Subcutaneous adipose tissue (tissue), 4 donors: ENCODE measurements around the gene ARSB. TPM values are rescaled to one million over a fixed set of nuclear protein-coding genes. Genes with fewer than 3 reads are reported as not detected.

Source experiments
- total RNA-seq, 4 donors: library from RNA; depleted of rRNA; stranded (reverse); fragments of >200 nt; gene quantifications; one replicate each; pipeline ENCODE4 v1.1.0, GENCODE V29; 2016
- TF ChIP-seq, protein P1 (sequence below): fragments of 450-650 bp; IDR thresholded peaks from one replicate; pipeline ENCODE4 v1.5.1; 2016; ENCODE audit warnings: low read depth, mild to moderate bottlenecking, control low read depth, antibody characterized with exemption, moderate library complexity

ARSB gene
- total RNA-seq, 4 donors from 2014 or later = 10.9 to 24.8 (median 17.0) TPM

DNA sequence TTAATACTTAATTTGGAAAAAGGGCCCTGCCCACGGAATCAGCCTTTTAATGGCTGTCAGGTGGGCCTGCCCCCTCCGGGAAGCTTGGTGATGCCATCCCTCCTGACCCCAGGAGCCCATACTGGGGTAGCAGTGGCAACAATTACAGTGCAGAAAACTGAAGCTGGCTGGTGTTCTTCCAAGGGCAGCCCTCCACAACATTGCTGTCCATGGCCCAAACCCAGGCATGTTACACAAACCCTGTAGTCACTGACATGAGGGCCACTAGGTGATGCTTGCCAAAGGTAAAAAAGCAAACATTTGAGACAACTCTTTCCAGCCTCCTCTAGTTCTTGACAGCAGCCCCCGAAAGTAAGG lies 186.5 kb downstream of the ARSB start:
- TF ChIP-seq, protein P1, sequence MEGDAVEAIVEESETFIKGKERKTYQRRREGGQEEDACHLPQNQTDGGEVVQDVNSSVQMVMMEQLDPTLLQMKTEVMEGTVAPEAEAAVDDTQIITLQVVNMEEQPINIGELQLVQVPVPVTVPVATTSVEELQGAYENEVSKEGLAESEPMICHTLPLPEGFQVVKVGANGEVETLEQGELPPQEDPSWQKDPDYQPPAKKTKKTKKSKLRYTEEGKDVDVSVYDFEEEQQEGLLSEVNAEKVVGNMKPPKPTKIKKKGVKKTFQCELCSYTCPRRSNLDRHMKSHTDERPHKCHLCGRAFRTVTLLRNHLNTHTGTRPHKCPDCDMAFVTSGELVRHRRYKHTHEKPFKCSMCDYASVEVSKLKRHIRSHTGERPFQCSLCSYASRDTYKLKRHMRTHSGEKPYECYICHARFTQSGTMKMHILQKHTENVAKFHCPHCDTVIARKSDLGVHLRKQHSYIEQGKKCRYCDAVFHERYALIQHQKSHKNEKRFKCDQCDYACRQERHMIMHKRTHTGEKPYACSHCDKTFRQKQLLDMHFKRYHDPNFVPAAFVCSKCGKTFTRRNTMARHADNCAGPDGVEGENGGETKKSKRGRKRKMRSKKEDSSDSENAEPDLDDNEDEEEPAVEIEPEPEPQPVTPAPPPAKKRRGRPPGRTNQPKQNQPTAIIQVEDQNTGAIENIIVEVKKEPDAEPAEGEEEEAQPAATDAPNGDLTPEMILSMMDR = no peak

DNA sequence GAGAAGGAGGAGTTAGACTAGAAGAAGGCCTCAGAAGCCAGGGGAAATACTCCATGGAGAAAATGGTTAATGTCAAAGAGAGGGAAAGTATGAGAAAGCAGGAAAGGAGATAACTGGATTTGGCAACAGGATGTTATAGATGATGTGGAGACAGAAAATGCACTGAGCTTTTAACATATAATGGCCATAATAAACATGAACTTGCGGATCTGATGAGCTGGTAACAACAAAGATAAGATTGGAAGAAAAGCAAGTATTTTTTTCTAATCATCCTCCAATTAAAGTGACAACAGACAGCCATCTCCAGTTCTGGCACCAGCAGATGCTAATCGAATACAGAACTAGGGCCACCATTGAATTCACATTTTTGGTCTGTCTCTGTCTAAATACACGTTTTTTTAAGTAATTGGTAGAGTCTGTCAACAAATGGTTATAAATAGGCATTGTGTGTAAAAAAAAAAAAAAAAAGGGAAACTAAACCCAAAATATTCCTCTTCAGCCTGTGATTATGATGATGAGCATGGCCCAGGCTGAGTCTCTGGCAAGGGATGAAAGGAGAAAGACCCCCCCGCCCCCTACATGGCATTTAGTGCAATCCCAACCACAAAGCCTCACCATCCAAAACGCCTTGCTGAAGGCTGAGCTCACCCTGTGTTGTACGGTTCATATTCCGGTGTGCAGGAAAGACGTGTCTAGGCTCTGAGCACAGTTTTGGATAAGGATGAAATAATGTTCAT lies 187.0 kb downstream of the ARSB start:
- TF ChIP-seq, protein P1 = no peak

DNA sequence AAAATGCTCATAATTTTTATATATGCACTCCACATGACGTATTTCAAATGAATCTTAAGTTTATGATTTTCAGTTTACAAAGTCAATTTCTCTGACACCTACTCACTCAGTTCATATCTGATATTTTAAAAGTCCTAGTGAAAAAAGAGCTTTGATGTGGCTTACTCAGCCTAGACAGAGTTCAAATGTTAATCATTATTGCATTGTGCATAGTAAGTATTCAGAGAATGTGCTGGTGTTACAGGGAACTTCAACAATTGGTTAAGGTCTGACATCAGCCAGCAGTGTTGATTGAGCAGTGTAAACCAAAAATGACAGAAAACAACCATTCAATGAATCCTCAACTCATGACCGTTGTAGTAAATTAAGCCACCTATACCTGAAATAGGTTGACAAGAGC lies 189.4 kb downstream of the ARSB start:
- TF ChIP-seq, protein P1 = no peak

DNA sequence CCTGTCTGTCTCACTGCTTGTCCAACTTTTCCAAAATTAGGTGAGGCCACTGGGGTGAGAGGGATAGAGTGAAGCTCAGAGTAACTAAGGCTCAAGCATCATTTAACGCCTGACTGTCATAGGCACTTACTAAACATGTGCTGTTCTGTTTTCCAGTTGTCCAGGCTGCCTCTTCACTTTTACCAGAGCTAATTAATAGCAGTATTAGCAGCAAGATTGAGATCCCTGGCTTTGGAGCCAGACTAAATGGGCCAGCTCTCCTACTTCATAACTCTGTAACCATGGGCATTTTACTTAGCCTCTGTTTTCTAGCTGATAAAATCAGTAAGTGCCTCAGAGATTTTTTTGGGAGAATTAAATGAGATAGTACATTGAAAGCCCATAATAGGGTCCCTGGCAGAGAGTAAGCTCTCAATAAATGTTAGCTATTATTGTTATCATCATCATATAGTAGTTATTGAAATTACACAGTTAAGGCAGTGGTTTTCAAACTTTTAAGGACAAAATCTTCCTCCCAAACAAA lies 190.4 kb downstream of the ARSB start:
- TF ChIP-seq, protein P1 = no peak

DNA sequence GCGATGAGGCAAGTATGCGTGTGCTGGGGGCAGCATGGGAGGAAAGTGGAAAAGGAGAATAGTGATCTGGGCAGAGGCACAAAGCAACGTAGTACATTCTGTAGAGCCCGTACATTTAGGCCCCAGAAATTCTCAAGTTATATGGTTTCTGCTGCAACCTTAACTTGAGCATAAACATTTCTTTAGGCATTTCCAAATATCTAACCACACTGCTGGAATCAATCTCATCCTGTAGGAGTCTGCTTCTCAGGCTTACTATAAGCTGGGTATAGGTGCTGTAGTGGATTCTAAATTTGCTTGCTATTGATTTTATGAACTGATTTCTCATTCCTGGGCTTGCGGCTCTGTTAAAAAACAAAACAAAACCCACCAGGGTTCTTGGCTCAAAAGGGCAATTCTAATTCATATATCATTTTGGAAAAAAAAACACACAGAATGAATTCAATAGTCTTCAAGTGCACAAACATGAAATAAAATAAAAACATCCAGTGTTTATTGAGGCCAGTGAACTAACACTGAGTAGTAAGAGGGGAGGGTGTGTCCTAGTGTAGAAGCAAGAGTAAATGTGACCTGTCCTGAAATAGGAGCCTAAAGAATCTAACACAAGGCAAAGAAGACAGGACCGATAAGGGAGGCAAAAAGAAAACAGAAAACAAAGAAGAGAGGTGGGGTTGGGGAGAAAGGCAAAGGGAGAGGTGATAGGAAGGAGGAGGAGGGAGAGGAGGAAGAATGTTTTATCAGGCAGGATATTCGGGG lies 191.0 kb downstream of the ARSB start:
- TF ChIP-seq, protein P1 = no peak

DNA sequence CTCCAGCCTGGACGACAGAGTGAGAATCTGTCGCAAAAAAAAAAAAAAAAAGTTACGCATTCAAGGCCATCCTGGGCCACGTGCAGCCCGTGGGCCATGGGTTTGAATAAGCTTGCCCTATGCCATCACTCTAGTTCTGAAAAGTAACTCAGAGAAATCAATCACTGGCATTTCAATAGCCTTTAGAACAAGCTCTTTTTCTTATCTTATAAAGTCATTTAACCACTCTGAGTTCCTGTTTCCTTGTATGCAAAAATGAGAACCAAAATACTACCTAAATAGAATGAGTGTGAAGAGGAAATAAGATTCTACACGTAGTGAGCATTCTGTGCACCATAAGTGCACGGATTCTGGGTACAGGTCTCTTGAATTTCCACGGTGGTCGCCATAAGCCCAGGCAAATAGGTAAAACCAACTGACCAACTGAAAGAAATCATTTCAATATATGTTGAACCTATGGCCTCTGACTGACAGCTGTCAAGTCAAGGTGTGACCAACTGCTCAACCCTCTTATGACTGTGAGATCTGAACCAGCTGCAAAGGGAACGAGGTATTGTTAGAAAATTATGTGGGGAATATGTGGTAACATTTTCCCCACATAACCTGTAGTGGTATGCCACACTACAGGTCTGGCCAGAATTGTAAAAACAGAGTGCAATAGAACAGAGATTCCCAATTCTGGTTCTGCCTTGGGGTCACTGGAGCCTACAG lies 192.6 kb downstream of the ARSB start:
- TF ChIP-seq, protein P1 = no peak
